GM12864 (cell line): Measurements from ENCODE around the gene IL15.

Experiments
- DNase-seq: peaks from one replicate; pipeline ENCODE4 v3.0.0-alpha.2; 2011; ENCODE audit warnings: low read depth
- H3K4me3 ChIP-seq: 2 replicates; pipeline ENCODE4 v1.5.1; 2011; ENCODE audit warnings: mild to moderate bottlenecking, low read depth, low read length, control low read depth
- CTCF ChIP-seq: IDR thresholded peaks from 2 replicates; pipeline ENCODE4 v1.5.1; 2011; ENCODE audit warnings: low read depth, mild to moderate bottlenecking, moderate library complexity, low read length, control low read depth, inconsistent platforms; ENCODE audit errors: missing control alignments

The IL15 gene

GRCh38 chr4:141645611-141646340, 9.4 kb downstream of the IL15 start:
- TF ChIP-seq CTCF = no peak
- no peak overlapping the region for H3K4me3 ChIP-seq
- no peak for DNase-seq

GRCh38 chr4:141646969-141647368, 10.6 kb downstream of the IL15 start:
- TF ChIP-seq CTCF = no peak
- no peak for DNase-seq
- H3K4me3 ChIP-seq = no peak overlapping the region

- no peak for TF ChIP-seq CTCF
- DNase-seq = no peak
- H3K4me3 ChIP-seq = no peak overlapping the region
These were observed 11.6 kb downstream of the IL15 start for GRCh38 chr4:141647966-141648365.

GRCh38 chr4:141652161-141652778, 15.9 kb downstream of the IL15 start:
- H3K4me3 ChIP-seq = no peak overlapping the region
- no peak for TF ChIP-seq CTCF
- DNase-seq = no peak

- no peak overlapping the region for H3K4me3 ChIP-seq
- no peak for DNase-seq
- TF ChIP-seq CTCF = peak; percentile 28
These were observed 17.7 kb downstream of the IL15 start for GRCh38 chr4:141654098-141654497.

GRCh38 chr4:141656031-141656430, 19.6 kb downstream of the IL15 start:
- no peak for DNase-seq
- no peak for TF ChIP-seq CTCF
- H3K4me3 ChIP-seq = no peak overlapping the region
